SK-N-MC (cell line): ENCODE measurements around the gene THOC6.
"Not testable (repeated sequence)": the region's sequence is repeated elsewhere in the genome, so short reads cannot be mapped to it uniquely, and the experiment has no call there.

Experiments
- DNase-seq: peaks from one replicate; pipeline ENCODE4 v3.0.0-alpha.2; 2011; ENCODE audit warnings: low read depth, low spot score
- H3K27ac ChIP-seq: fragments of 200-600 bp; sonication (generic); 2 replicates; pipeline ENCODE4 v1.5.1; 2016; ENCODE audit warnings: mixed run types
- H3K36me3 ChIP-seq: fragments of 200-600 bp; sonication (generic); 2 replicates; pipeline ENCODE4 v1.6.1; 2017; ENCODE audit warnings: antibody characterized with exemption, low read length, mixed read lengths; ENCODE audit not compliant: insufficient read depth
- H3K4me3 ChIP-seq: fragments of 200-600 bp; sonication (generic); 2 replicates; pipeline ENCODE4 v1.5.1; 2016
- H3K9ac ChIP-seq: fragments of 200-600 bp; sonication (generic); 2 replicates; pipeline ENCODE4 v1.8.0; 2017; ENCODE audit warnings: mixed run types, mixed read lengths; ENCODE audit not compliant: insufficient read length
- H3K9me3 ChIP-seq: fragments of 200-600 bp; sonication (generic); 2 replicates; pipeline ENCODE4 v1.6.1; 2017; ENCODE audit warnings: low read depth, mild to moderate bottlenecking, antibody characterized with exemption, low read length, moderate library complexity, mixed read lengths
- EZH2 ChIP-seq: fragments of 200-600 bp; sonication (generic); IDR thresholded peaks from one replicate; pipeline ENCODE4 v1.6.1; 2017; ENCODE audit warnings: antibody characterized with exemption
- FOXP2 ChIP-seq: optimal IDR thresholded peaks from 2 replicates; pipeline ENCODE3; 2011; ENCODE audit warnings: mild to moderate bottlenecking, moderate library complexity; ENCODE audit not compliant: insufficient read depth; ENCODE audit errors: extremely low read length, control extremely low read depth
- POLR2AphosphoS5 ChIP-seq: IDR thresholded peaks from 2 replicates; pipeline ENCODE4 v1.6.1; 2012; ENCODE audit warnings: mild to moderate bottlenecking, low read depth, low read length, borderline replicate concordance

Gene THOC6

GRCh38 chr16:3065069-3065741 lies 41.4 kb downstream of the THOC6 start, which contains the start of gene IL32:
IL32 (plus strand) TSS chr16:3065640; CDS start chr16:3065812, 172 bp downstream.
- no peaks in the 10 kb centered on the region for H3K36me3 ChIP-seq
- no peaks in the 10 kb centered on the region for H3K9me3 ChIP-seq
- no peak for DNase-seq
- no peak within 1 kb of the TSS for H3K9ac ChIP-seq
- H3K27ac ChIP-seq: no peak within 1 kb of the TSS
- peak within 1 kb of the TSS; percentile 41 for H3K4me3 ChIP-seq
- no peak for TF ChIP-seq EZH2
- TF ChIP-seq FOXP2: no peak

GRCh38 chr16:3065742-3066439 lies 42.1 kb downstream of the THOC6 start:
- H3K36me3 ChIP-seq: no peaks in the 10 kb centered on the region
- no peak overlapping the region for H3K27ac ChIP-seq
- H3K4me3 ChIP-seq: peak overlapping the region; percentile 41
- DNase-seq: no peak
- H3K9me3 ChIP-seq: no peaks in the 10 kb centered on the region
- H3K9ac ChIP-seq: no peak overlapping the region
- TF ChIP-seq POLR2AphosphoS5: no peak
- TF ChIP-seq FOXP2: no peak
- no peak for TF ChIP-seq EZH2

GRCh38 chr16:3066440-3066748 lies 42.6 kb downstream of the THOC6 start:
- H3K36me3 ChIP-seq: no peaks in the 10 kb centered on the region
- DNase-seq: no peak
- no peak overlapping the region for H3K4me3 ChIP-seq
- no peak overlapping the region for H3K27ac ChIP-seq
- H3K9me3 ChIP-seq: no peaks in the 10 kb centered on the region
- TF ChIP-seq EZH2 (no peak), FOXP2 (no peak), POLR2AphosphoS5 (no peak)
- no peak overlapping the region for H3K9ac ChIP-seq

GRCh38 chr16:3068487-3068886 lies 44.7 kb downstream of the THOC6 start:
- Histone ChIP-seq H3K4me3 (no peak overlapping the region), H3K9ac (no peak overlapping the region)

GRCh38 chr16:3069146-3069545 lies 45.3 kb downstream of the THOC6 start:
- not testable (repeated sequence) for DNase-seq, H3K4me3 ChIP-seq, H3K36me3 ChIP-seq, H3K9me3 ChIP-seq, H3K9ac ChIP-seq, H3K27ac ChIP-seq

More at GRCh38 chr16:3068487-3068886, 44.7 kb downstream of the THOC6 start:
- DNase-seq: no peak
- Histone ChIP-seq H3K36me3 (no peaks in the 10 kb centered on the region), H3K9me3 (no peaks in the 10 kb centered on the region), H3K27ac (no peak overlapping the region)
- TF ChIP-seq POLR2AphosphoS5 (no peak), EZH2 (no peak), FOXP2 (no peak)

- H3K9me3 ChIP-seq: no peaks in the 10 kb centered on the region
- H3K9ac ChIP-seq: no peak overlapping the region
- TF ChIP-seq FOXP2 (no peak), POLR2AphosphoS5 (no peak), EZH2 (no peak)
- H3K27ac ChIP-seq: no peak overlapping the region
- H3K36me3 ChIP-seq: no peaks in the 10 kb centered on the region
- no peak for DNase-seq
- H3K4me3 ChIP-seq: no peak overlapping the region
These were observed 46.8 kb downstream of the THOC6 start for GRCh38 chr16:3070608-3071111.

- Histone ChIP-seq H3K9ac (no peak overlapping the region), H3K36me3 (no peaks in the 10 kb centered on the region), H3K9me3 (no peaks in the 10 kb centered on the region), H3K27ac (no peak overlapping the region), H3K4me3 (no peak overlapping the region)
- no peak for DNase-seq
- TF ChIP-seq POLR2AphosphoS5: no peak
- no peak for TF ChIP-seq FOXP2
- no peak for TF ChIP-seq EZH2
These were observed 47.8 kb downstream of the THOC6 start for GRCh38 chr16:3071655-3072054.

GRCh38 chr16:3072148-3072547 lies 48.3 kb downstream of the THOC6 start:
- H3K9me3 ChIP-seq, H3K9ac ChIP-seq, H3K27ac ChIP-seq, DNase-seq, H3K4me3 ChIP-seq, H3K36me3 ChIP-seq: not testable (repeated sequence)

GRCh38 chr16:3072576-3073263 lies 48.9 kb downstream of the THOC6 start:
- H3K9ac ChIP-seq, DNase-seq, H3K4me3 ChIP-seq, H3K36me3 ChIP-seq, H3K9me3 ChIP-seq, H3K27ac ChIP-seq: not testable (repeated sequence)
